ENCODE measurements around the gene DNM3. TPM values are rescaled to one million over a fixed set of nuclear protein-coding genes. Genes with fewer than 3 reads are reported as not detected.

Gene DNM3
- total and polyA plus RNA-seq, 10 of the 15 experiments (the other 5 are each of a cell fraction or from before 2014, with no cell fraction given): 0.03 to 1.5 (median 0.08) TPM; not detected in 3

DNA sequence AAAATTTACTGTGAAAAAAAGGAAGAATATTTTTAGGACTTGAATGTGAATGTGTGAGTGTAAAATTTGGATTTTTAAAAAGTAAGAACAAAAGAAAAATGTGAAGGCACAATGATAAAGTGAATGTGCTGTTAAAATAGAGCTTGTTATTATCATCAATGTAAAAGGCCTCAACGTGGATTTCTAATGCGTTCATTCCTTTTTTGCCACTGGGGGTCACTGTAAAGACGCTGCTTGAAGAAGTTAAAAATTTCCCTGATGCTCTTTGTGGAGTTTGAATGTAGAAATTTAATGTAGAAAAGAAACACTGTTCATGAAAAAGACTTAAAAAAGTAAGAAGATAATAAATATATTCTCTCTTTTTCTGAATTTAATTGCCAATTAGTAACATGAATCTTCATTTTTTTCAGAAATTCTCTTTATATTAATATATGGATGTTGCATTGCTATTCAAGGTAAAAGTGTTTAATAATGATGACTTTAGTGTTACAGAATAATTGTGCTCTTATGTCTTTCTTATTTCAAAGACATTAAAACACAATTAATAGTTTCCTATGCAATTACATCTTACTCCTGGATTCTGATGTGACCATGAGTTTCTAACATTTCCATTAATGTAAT, 161.5 kb downstream of the DNM3 start (continued):
- TF ChIP-seq, protein P1, sequence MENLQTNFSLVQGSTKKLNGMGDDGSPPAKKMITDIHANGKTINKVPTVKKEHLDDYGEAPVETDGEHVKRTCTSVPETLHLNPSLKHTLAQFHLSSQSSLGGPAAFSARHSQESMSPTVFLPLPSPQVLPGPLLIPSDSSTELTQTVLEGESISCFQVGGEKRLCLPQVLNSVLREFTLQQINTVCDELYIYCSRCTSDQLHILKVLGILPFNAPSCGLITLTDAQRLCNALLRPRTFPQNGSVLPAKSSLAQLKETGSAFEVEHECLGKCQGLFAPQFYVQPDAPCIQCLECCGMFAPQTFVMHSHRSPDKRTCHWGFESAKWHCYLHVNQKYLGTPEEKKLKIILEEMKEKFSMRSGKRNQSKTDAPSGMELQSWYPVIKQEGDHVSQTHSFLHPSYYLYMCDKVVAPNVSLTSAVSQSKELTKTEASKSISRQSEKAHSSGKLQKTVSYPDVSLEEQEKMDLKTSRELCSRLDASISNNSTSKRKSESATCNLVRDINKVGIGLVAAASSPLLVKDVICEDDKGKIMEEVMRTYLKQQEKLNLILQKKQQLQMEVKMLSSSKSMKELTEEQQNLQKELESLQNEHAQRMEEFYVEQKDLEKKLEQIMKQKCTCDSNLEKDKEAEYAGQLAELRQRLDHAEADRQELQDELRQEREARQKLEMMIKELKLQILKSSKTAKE (IDR thresholded peaks at IDR 0.05; ENCODE audit: low read depth, poor library complexity, severe bottlenecking): peak; percentile 21

DNA sequence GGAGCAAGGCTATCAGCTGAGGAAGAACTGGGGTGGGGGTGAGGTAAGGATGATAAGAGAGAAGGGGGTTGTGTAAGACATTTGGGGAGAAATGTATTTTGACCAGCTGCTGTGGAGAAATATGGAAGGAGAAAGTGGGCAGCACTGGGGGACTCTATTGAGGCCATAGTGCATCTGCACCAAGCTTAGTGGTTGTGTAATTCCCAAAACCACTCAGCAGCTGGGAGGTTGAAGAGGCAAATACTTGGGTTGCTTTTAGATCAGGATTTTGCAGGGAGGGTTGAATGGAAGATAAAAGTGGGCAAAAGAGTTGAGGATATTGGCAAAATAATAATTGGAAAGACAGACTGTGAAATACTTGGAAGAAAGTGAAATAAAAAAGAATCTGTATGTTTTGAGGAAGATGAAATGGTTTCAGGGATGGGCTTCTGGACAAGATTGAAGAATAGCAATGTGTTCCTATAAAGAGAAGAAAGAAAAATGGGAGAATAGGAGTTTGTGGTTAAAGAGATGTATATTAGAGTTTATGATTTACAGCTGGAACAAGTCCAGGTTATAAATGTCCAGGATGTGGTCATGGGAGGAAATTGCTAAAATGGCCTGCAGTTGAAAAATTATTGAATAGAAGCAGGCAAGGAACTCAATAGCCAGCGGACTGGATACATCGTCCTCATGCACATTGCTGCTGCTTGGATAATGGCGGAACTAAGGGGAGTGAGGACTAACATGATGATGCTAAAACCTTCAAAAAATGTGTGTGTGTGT, 162.7 kb downstream of the DNM3 start:
- RAD21 ChIA-PET (ENCODE audit: unreplicated experiment): interaction anchor here (1.5 to 4.4 kb wide), 14 partner anchors 18 to 716 kb away, joined by 4 to 75 read pairs (median 7); no protein-coding TSS in a partner anchor
- Histone ChIP-seq H3K4me2 (ENCODE audit: control insufficient read depth, insufficient read depth) (no peak overlapping the region), H2AFZ (ENCODE audit: control insufficient read depth, low read depth, low read length) (peak overlapping the region; percentile 26; the same call in 1 of the 2 replicates), H3K4me1 (ENCODE audit: control insufficient read depth, insufficient read depth, low read length) (no peaks in the 10 kb centered on the region), H3K27ac (ENCODE audit: control insufficient read depth, insufficient read depth) (no peak overlapping the region), H3K9me3 (replicated peaks; ENCODE audit: control insufficient read depth, insufficient read depth, low read length) (no peaks in the 10 kb centered on the region), H3K4me3 (no peak overlapping the region), H4K20me1 (ENCODE audit: control insufficient read depth, insufficient read depth) (no peaks in the 10 kb centered on the region), H3K36me3 (ENCODE audit: control insufficient read depth in 2 of 2, insufficient read depth in 2 of 2, low read length in 1 of 2) (no peaks in the 10 kb centered on the region), H3K79me2 (ENCODE audit: control insufficient read depth, insufficient read depth, low read length) (no peaks in the 10 kb centered on the region), H3K9ac (ENCODE audit: control insufficient read depth, insufficient read depth, low read length) (no peak overlapping the region), H3K27me3 (replicated peaks in 1 of 2; ENCODE audit: control insufficient read depth in 2 of 2, insufficient read depth in 2 of 2, low read length in 1 of 2) (no peaks in the 10 kb centered on the region; a peak in 1 of 4 replicates)
- POLR2A ChIA-PET: no interaction called here
- WGBS (ENCODE audit: insufficient coverage, insufficient replicate concordance, low lambda C conversion rate, missing lambda C conversion rate): 89% methylated on average over 3 of the region's 3 CpGs
- TF ChIP-seq, protein P2, sequence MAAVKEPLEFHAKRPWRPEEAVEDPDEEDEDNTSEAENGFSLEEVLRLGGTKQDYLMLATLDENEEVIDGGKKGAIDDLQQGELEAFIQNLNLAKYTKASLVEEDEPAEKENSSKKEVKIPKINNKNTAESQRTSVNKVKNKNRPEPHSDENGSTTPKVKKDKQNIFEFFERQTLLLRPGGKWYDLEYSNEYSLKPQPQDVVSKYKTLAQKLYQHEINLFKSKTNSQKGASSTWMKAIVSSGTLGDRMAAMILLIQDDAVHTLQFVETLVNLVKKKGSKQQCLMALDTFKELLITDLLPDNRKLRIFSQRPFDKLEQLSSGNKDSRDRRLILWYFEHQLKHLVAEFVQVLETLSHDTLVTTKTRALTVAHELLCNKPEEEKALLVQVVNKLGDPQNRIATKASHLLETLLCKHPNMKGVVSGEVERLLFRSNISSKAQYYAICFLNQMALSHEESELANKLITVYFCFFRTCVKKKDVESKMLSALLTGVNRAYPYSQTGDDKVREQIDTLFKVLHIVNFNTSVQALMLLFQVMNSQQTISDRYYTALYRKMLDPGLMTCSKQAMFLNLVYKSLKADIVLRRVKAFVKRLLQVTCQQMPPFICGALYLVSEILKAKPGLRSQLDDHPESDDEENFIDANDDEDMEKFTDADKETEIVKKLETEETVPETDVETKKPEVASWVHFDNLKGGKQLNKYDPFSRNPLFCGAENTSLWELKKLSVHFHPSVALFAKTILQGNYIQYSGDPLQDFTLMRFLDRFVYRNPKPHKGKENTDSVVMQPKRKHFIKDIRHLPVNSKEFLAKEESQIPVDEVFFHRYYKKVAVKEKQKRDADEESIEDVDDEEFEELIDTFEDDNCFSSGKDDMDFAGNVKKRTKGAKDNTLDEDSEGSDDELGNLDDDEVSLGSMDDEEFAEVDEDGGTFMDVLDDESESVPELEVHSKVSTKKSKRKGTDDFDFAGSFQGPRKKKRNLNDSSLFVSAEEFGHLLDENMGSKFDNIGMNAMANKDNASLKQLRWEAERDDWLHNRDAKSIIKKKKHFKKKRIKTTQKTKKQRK (IDR thresholded peaks at IDR 0.05; ENCODE audit: low read depth, low read length): no peak
- TF ChIP-seq SUPT20H (IDR thresholded peaks at IDR 0.05; ENCODE audit: borderline replicate concordance, control insufficient read depth, low read depth, low read length): no peak
- TF ChIP-seq RUNX3 (IDR thresholded peaks at IDR 0.05; ENCODE audit: low read length): no peak
- TF ChIP-seq, protein P3, sequence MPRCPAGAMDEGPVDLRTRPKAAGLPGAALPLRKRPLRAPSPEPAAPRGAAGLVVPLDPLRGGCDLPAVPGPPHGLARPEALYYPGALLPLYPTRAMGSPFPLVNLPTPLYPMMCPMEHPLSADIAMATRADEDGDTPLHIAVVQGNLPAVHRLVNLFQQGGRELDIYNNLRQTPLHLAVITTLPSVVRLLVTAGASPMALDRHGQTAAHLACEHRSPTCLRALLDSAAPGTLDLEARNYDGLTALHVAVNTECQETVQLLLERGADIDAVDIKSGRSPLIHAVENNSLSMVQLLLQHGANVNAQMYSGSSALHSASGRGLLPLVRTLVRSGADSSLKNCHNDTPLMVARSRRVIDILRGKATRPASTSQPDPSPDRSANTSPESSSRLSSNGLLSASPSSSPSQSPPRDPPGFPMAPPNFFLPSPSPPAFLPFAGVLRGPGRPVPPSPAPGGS (IDR thresholded peaks at IDR 0.05; ENCODE audit: borderline replicate concordance, insufficient read depth, low read depth, low read length, poor library complexity, severe bottlenecking): no peak
- no peak for TF ChIP-seq ZSCAN29 (IDR thresholded peaks at IDR 0.05)
- intact Hi-C loops (cut with micrococcal nuclease; ENCODE audit: unreplicated experiment) (loop anchor here (2.0 to 5.0 kb wide), 5 partner anchors 87 to 713 kb away; no protein-coding TSS in a partner anchor), in situ Hi-C loops (cut with MboI) (no loop called here)
- ATAC-seq (no peak), FAIRE-seq (no peak), DNase-seq (ENCODE audit: low read depth, low spot score) (no peak)
- SMC1A ChIA-PET (ENCODE audit: uncharacterized antibody, unreplicated experiment): interaction anchor here (0.6 to 4.9 kb wide), 30 partner anchors 9 to 723 kb away, joined by 3 to 49 read pairs (median 4); partner anchors contain the start of gene C1orf105
- no TSS peak for BruUV-seq (replicated peaks)
- CTCF ChIA-PET: interaction anchor here (0.6 to 6.2 kb wide), 22 partner anchors 9 to 715 kb away, joined by 3 to 91 read pairs (median 7); partner anchors contain the start of gene PIGC

Data from GM12878 (cell line).